ENCODE data around the gene RNF40.

GRCh38 chr16:30715750-30716445, 46.2 kb upstream of the RNF40 start:
- TF ChIP-seq, protein P1, sequence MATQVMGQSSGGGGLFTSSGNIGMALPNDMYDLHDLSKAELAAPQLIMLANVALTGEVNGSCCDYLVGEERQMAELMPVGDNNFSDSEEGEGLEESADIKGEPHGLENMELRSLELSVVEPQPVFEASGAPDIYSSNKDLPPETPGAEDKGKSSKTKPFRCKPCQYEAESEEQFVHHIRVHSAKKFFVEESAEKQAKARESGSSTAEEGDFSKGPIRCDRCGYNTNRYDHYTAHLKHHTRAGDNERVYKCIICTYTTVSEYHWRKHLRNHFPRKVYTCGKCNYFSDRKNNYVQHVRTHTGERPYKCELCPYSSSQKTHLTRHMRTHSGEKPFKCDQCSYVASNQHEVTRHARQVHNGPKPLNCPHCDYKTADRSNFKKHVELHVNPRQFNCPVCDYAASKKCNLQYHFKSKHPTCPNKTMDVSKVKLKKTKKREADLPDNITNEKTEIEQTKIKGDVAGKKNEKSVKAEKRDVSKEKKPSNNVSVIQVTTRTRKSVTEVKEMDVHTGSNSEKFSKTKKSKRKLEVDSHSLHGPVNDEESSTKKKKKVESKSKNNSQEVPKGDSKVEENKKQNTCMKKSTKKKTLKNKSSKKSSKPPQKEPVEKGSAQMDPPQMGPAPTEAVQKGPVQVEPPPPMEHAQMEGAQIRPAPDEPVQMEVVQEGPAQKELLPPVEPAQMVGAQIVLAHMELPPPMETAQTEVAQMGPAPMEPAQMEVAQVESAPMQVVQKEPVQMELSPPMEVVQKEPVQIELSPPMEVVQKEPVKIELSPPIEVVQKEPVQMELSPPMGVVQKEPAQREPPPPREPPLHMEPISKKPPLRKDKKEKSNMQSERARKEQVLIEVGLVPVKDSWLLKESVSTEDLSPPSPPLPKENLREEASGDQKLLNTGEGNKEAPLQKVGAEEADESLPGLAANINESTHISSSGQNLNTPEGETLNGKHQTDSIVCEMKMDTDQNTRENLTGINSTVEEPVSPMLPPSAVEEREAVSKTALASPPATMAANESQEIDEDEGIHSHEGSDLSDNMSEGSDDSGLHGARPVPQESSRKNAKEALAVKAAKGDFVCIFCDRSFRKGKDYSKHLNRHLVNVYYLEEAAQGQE (IDR thresholded peaks at IDR 0.05; ENCODE audit: borderline replicate concordance) = no peak
- TF ChIP-seq CTCF (IDR thresholded peaks at IDR 0.05; ENCODE audit: poor library complexity, severe bottlenecking) (no peak), POLR2AphosphoS5 (IDR thresholded peaks at IDR 0.05) (no peak), EZH2 (IDR thresholded peaks at IDR 0.05; ENCODE audit: borderline replicate concordance, insufficient read depth, low read length, poor library complexity, severe bottlenecking) (no peak), RAD21 (conservative IDR thresholded peaks at IDR 0.05) (no peak), SMC3 (conservative IDR thresholded peaks at IDR 0.05; ENCODE audit: poor library complexity) (no peak), TAF1 (IDR thresholded peaks at IDR 0.05; ENCODE audit: low read depth) (no peak)
